Measurements from ENCODE around the gene UBE2E2. TPM values are rescaled to one million over a fixed set of nuclear protein-coding genes. Genes with fewer than 3 reads are reported as not detected.

The UBE2E2 gene
- total and polyA plus RNA-seq, 2 donors (not counting 1 experiment from before 2014, with no cell fraction given), result 16.0 to 45.0 TPM

DNA sequence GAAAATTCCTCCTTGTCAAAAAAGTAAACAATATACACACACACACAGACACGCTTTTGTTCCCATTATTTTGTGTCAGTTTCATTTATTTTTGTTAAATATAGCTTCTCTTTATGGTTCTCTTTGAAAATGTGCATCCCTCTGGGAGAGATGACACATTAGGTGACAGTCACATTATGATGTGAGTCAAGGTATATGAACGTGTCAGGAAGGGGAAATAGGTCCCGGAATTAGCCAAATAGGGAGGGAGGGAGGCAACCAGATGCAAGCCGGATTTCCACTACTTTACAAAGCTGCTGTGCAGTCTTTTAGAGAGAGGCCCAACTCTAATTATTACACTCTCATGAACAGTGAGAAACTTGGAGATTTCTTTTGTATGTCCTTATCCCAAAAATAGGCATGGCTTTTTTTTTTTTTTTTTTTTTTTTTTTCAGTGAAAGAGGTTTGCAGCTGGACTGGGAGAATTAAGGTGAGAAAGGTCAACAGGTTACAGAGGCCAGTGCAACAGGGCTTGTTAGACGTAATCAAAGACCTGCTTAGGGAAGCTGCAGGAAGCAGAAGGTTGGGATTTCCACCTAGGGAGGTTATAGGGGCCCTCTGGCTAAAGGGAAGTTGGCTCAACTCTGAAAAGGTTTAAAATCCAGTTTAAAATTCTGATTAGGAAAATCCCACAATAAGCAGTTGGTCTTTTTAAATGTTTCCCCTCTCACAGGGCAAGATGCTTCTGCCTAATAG is 362.1 kb downstream of the UBE2E2 start:
- CTCF ChIA-PET, result no interaction called here

DNA sequence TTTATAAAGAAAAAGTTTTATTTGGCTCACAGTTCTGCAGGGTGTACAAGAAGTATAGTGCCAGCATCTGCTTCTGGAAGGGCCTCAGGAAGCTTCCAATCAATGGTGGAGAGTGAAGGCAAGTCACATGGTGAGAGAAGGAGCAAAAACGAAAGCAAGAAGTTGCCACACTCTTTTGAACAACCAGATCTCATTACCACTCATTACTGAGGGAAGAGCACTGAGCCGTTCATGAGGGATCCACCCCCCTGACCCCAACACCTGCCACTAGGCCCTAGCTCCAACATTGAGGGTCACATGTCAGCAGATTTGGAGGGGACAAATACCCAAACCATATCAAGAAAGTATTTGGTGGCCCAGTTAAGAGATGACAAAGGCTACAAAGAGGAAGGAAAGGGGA is 363.4 kb downstream of the UBE2E2 start:
- Histone ChIP-seq H3K27ac (ENCODE audit: low read length in 2 of 2) (no peak overlapping the region), H3K9me3 (ENCODE audit: control extremely low read depth in 1 of 3, control insufficient read depth in 2 of 3, insufficient read depth in 1 of 3, low read length in 2 of 3) (no peaks in the 10 kb centered on the region), H3K9ac (ENCODE audit: low read length) (no peak overlapping the region), H4K20me1 (ENCODE audit: control insufficient read depth, insufficient read depth, low read length, poor library complexity, severe bottlenecking) (no peaks in the 10 kb centered on the region), H3K4me2 (replicated peaks; ENCODE audit: low read depth, low read length, poor library complexity, severe bottlenecking) (no peak overlapping the region), H3K4me3 (ENCODE audit: control extremely low read depth in 1 of 5, extremely low read depth in 1 of 5, insufficient read depth in 1 of 5, low read depth in 2 of 5, low read length in 4 of 5) (no peak overlapping the region), H3K4me1 (ENCODE audit: control insufficient read depth in 2 of 2, insufficient read depth in 2 of 2, low read length in 2 of 2) (peaks cover 0 to 6% of the 10 kb centered on the region in 2 donors), H3K79me2 (ENCODE audit: control insufficient read depth, insufficient read depth, low read length) (peaks cover 3% of the 10 kb centered on the region), H2AFZ (ENCODE audit: insufficient read depth, low read depth, low read length, poor library complexity, severe bottlenecking) (no peak overlapping the region), H3K27me3 (replicated peaks in 1 of 4; ENCODE audit: control extremely low read depth in 1 of 4, control insufficient read depth in 3 of 4, insufficient read depth in 4 of 4, low read length in 3 of 4) (no peaks in the 10 kb centered on the region), H3K36me3 (replicated peaks in 1 of 2; ENCODE audit: control extremely low read depth in 1 of 2, control insufficient read depth in 1 of 2, extremely low read depth in 1 of 2, insufficient read depth in 2 of 2, low read length in 1 of 2) (peaks cover 0 to 4% of the 10 kb centered on the region in 2 experiments)
- TF ChIP-seq, protein P1, sequence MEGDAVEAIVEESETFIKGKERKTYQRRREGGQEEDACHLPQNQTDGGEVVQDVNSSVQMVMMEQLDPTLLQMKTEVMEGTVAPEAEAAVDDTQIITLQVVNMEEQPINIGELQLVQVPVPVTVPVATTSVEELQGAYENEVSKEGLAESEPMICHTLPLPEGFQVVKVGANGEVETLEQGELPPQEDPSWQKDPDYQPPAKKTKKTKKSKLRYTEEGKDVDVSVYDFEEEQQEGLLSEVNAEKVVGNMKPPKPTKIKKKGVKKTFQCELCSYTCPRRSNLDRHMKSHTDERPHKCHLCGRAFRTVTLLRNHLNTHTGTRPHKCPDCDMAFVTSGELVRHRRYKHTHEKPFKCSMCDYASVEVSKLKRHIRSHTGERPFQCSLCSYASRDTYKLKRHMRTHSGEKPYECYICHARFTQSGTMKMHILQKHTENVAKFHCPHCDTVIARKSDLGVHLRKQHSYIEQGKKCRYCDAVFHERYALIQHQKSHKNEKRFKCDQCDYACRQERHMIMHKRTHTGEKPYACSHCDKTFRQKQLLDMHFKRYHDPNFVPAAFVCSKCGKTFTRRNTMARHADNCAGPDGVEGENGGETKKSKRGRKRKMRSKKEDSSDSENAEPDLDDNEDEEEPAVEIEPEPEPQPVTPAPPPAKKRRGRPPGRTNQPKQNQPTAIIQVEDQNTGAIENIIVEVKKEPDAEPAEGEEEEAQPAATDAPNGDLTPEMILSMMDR (IDR thresholded peaks at IDR 0.05), result no peak
- no peak for TF ChIP-seq EZH2 (IDR thresholded peaks at IDR 0.05; ENCODE audit: borderline replicate concordance, insufficient read depth, low read depth, low read length, poor library complexity, severe bottlenecking)
- Mint-ChIP-seq H3K4me1 (peaks cover 23% of the 10 kb centered on the region), H3K27ac (no peak overlapping the region), H3K4me3 (no peak overlapping the region), H3K9me3 (ENCODE audit: insufficient read depth) (peaks cover 2% of the 10 kb centered on the region), H3K27me3 (no peaks in the 10 kb centered on the region)
- intact Hi-C loops (cut with micrococcal nuclease), result no loop called here
- ChIA-PET CTCF (no interaction called here), POLR2A (no interaction called here)
- DNase-seq, result no peak
- no peak for ATAC-seq (ENCODE audit: low read depth)
- WGBS (ENCODE audit: insufficient coverage), result 33% methylated on average over 1 of the region's 2 CpGs

More for the DNA sequence above, 362.1 kb downstream of the UBE2E2 start:
- ATAC-seq (ENCODE audit: low read depth) (no peak), DNase-seq (no peak)
- no peaks in the 10 kb centered on the region for H3K27me3 Mint-ChIP-seq
- no peaks in the 10 kb centered on the region for H4K20me1 ChIP-seq (ENCODE audit: control insufficient read depth, insufficient read depth, low read length, poor library complexity, severe bottlenecking)
- peaks cover 3% of the 10 kb centered on the region for H3K79me2 ChIP-seq (ENCODE audit: control insufficient read depth, insufficient read depth, low read length)
- no peak overlapping the region for H2AFZ ChIP-seq (ENCODE audit: insufficient read depth, low read depth, low read length, poor library complexity, severe bottlenecking)
- H3K4me2 ChIP-seq (replicated peaks; ENCODE audit: low read depth, low read length, poor library complexity, severe bottlenecking), result no peak overlapping the region
- POLR2A ChIA-PET, result no interaction called here
- H3K9me3 ChIP-seq (ENCODE audit: control extremely low read depth in 1 of 3, control insufficient read depth in 2 of 3, insufficient read depth in 1 of 3, low read length in 2 of 3), result no peaks in the 10 kb centered on the region
- H3K27ac Mint-ChIP-seq, result no peak overlapping the region
- H3K27me3 ChIP-seq (replicated peaks in 1 of 4; ENCODE audit: control extremely low read depth in 1 of 4, control insufficient read depth in 3 of 4, insufficient read depth in 4 of 4, low read length in 3 of 4), result no peaks in the 10 kb centered on the region
- H3K9me3 Mint-ChIP-seq (ENCODE audit: insufficient read depth), result peaks cover 2% of the 10 kb centered on the region
- WGBS (ENCODE audit: insufficient coverage), result 100% methylated on average over 1 of the region's 5 CpGs
- no peak overlapping the region for H3K27ac ChIP-seq (ENCODE audit: low read length in 2 of 2)
- H3K9ac ChIP-seq (ENCODE audit: low read length), result no peak overlapping the region
- peaks cover 0 to 4% of the 10 kb centered on the region in 2 experiments for H3K36me3 ChIP-seq (replicated peaks in 1 of 2; ENCODE audit: control extremely low read depth in 1 of 2, control insufficient read depth in 1 of 2, extremely low read depth in 1 of 2, insufficient read depth in 2 of 2, low read length in 1 of 2)
- TF ChIP-seq, protein P1 (IDR thresholded peaks at IDR 0.05), result no peak
- no peak for TF ChIP-seq EZH2 (IDR thresholded peaks at IDR 0.05; ENCODE audit: borderline replicate concordance, insufficient read depth, low read depth, low read length, poor library complexity, severe bottlenecking)
- H3K4me1 ChIP-seq (ENCODE audit: control insufficient read depth in 2 of 2, insufficient read depth in 2 of 2, low read length in 2 of 2), result peaks cover 0 to 6% of the 10 kb centered on the region in 2 donors
- H3K4me3 Mint-ChIP-seq, result no peak overlapping the region
- peaks cover 23% of the 10 kb centered on the region for H3K4me1 Mint-ChIP-seq
- H3K4me3 ChIP-seq (ENCODE audit: control extremely low read depth in 1 of 5, extremely low read depth in 1 of 5, insufficient read depth in 1 of 5, low read depth in 2 of 5, low read length in 4 of 5), result no peak overlapping the region
- intact Hi-C loops (cut with micrococcal nuclease), result no loop called here

Measured in B cell (primary cell).